Liver (tissue), 9 donors: Measurements from ENCODE around the gene KLK12. TPM values are rescaled to one million over a fixed set of nuclear protein-coding genes. Genes with fewer than 3 reads are reported as not detected.

Source experiments
- DNase-seq: peaks from one replicate; pipeline ENCODE4 v3.0.0-alpha.2; 2017; ENCODE audit warnings: low spot score
- H3K27ac ChIP-seq, 2 donors: one replicate each; pipeline ENCODE4 v1.7.0; 2013; ENCODE audit warnings: inconsistent platforms in 2 of 2, low read length in 2 of 2, control low read depth in 1 of 2, low read depth in 1 of 2, mild to moderate bottlenecking in 1 of 2
- H3K27me3 ChIP-seq, 4 donors: one replicate each; pipeline versions ENCODE4 v1.6.1 to v1.7.0; 2013; ENCODE audit warnings: low read length in 3 of 4, inconsistent platforms in 1 of 4, mild to moderate bottlenecking in 1 of 4, moderate library complexity in 1 of 4; ENCODE audit not compliant: control insufficient read depth in 4 of 4, insufficient read depth in 4 of 4
- H3K36me3 ChIP-seq, 4 donors: one replicate each; pipeline versions ENCODE4 v1.6.1 to v1.7.0; 2013; ENCODE audit warnings: low read length in 3 of 4, mild to moderate bottlenecking in 3 of 4, low read depth in 1 of 4, moderate library complexity in 1 of 4; ENCODE audit not compliant: control insufficient read depth in 4 of 4, insufficient read depth in 3 of 4
- H3K4me1 ChIP-seq, 4 donors: one replicate each; pipeline versions ENCODE4 v1.6.1 to v1.7.0; 2013; ENCODE audit warnings: low read length in 3 of 4, mild to moderate bottlenecking in 3 of 4, moderate library complexity in 1 of 4; ENCODE audit not compliant: control insufficient read depth in 4 of 4, insufficient read depth in 4 of 4
- H3K4me3 ChIP-seq, 3 donors: one replicate each; pipeline versions ENCODE4 v1.6.1 to v1.7.0; 2013; ENCODE audit warnings: low read length in 3 of 3, control low read depth in 1 of 3, low read depth in 1 of 3, mild to moderate bottlenecking in 1 of 3
- H3K9ac ChIP-seq, 2 donors: one replicate each; pipeline ENCODE4 v1.7.0; 2013; ENCODE audit warnings: low read length in 2 of 2, mild to moderate bottlenecking in 2 of 2, moderate library complexity in 2 of 2, control low read depth in 1 of 2, low read depth in 1 of 2
- H3K9me3 ChIP-seq, 4 donors: one replicate each; pipeline versions ENCODE4 v1.6.1 to v1.7.0; 2013; ENCODE audit warnings: low read length in 3 of 4; ENCODE audit not compliant: control insufficient read depth in 4 of 4
- ATF3 ChIP-seq: IDR thresholded peaks from 2 replicates; pipeline ENCODE4 v1.6.1; 2016; ENCODE audit warnings: antibody characterized with exemption
- CTCF ChIP-seq: fragments of 150-350 bp; IDR thresholded peaks from 2 replicates; pipeline ENCODE4 v1.5.1; 2017; ENCODE audit warnings: improper control_type of control experiment, low read depth, low read length; ENCODE audit not compliant: missing input control
- EGR1 ChIP-seq, 2 donors: IDR thresholded peaks; 2 replicates each; pipeline ENCODE4 v1.6.1; 2016 to 2018; ENCODE audit warnings: antibody characterized with exemption in 2 of 2, low read depth in 2 of 2
- FOXA1 ChIP-seq: IDR thresholded peaks from 2 replicates; pipeline ENCODE4 v1.6.1; 2016; ENCODE audit warnings: antibody characterized with exemption
- FOXA2 ChIP-seq: IDR thresholded peaks from 2 replicates; pipeline ENCODE4 v1.6.1; 2016; ENCODE audit warnings: antibody characterized with exemption
- GABPA ChIP-seq, 2 donors: IDR thresholded peaks in 1 of 2; conservative IDR thresholded peaks in 1 of 2; 2 replicates each; pipeline ENCODE4 v1.6.1; 2016; ENCODE audit warnings: antibody characterized with exemption in 2 of 2, mild to moderate bottlenecking in 1 of 2, moderate library complexity in 1 of 2
- HNF4A ChIP-seq, 2 donors: conservative IDR thresholded peaks; 2 replicates each; pipeline ENCODE4 v1.6.1; 2016; ENCODE audit warnings: antibody characterized with exemption in 2 of 2, mild to moderate bottlenecking in 2 of 2
- JUND ChIP-seq, 2 donors: IDR thresholded peaks; 2 replicates each; pipeline ENCODE4 v1.6.1; 2016; ENCODE audit warnings: antibody characterized with exemption in 2 of 2
- MAX ChIP-seq: IDR thresholded peaks from 2 replicates; pipeline ENCODE4 v1.6.1; 2016; ENCODE audit warnings: antibody characterized with exemption
- RAD21 ChIP-seq, 2 donors: IDR thresholded peaks; 2 replicates each; pipeline ENCODE4 v1.6.1; 2016; ENCODE audit warnings: antibody characterized with exemption in 2 of 2, mild to moderate bottlenecking in 2 of 2
- REST ChIP-seq: IDR thresholded peaks from 2 replicates; pipeline ENCODE4 v1.6.1; 2016; ENCODE audit warnings: antibody characterized with exemption, mild to moderate bottlenecking
- RXRA ChIP-seq, 2 donors: IDR thresholded peaks; 2 replicates each; pipeline ENCODE4 v1.6.1; 2017 to 2018; ENCODE audit warnings: antibody characterized with exemption in 2 of 2, mild to moderate bottlenecking in 1 of 2
- SP1 ChIP-seq: IDR thresholded peaks from 2 replicates; pipeline ENCODE4 v1.6.1; 2018; ENCODE audit warnings: antibody characterized with exemption, mild to moderate bottlenecking
- TAF1 ChIP-seq: conservative IDR thresholded peaks from 2 replicates; pipeline ENCODE4 v1.6.1; 2016; ENCODE audit warnings: antibody characterized with exemption, mild to moderate bottlenecking
- ZBTB33 ChIP-seq: IDR thresholded peaks from 2 replicates; pipeline ENCODE4 v1.6.1; 2016; ENCODE audit warnings: antibody characterized with exemption
- WGBS: extraction: QIAGEN DNeasy Blood & Tissue Kit; methylation state at CpG from one replicate; pipeline ENCODE4 v1.1.7; 2013; 5-methylcytosine and 5-hydroxymethylcytosine counted together
- polyA plus RNA-seq, 2 donors: library from polyadenylated mRNA; stranded (reverse) in 1 of 2; unstranded in 1 of 2; fragments of 200-250 nt in 1 of 2; fragments of >200 nt in 1 of 2; fragmentation: Nextera tagmentation in 1 of 2; extraction: Ambion mirVana in 1 of 2; gene quantifications; one replicate each; pipeline versions ENCODE4 v1.2.1 to v1.2.3, GENCODE V29; 2013 to 2015
- total RNA-seq, 2 donors: library from RNA; depleted of rRNA; stranded (reverse); fragments of >200 nt; gene quantifications; one replicate each; pipeline ENCODE4 v1.2.3, GENCODE V29; 2014
- donor health status: healthy.
- donor health status: healthy.
- donor health status: healthy.
- donor health status: healthy.
- donor health status: healthy.

KLK12 gene
- total and polyA plus RNA-seq, 4 donors: not detected

- DNase-seq: no peak
- H3K36me3 ChIP-seq: no peaks in the 10 kb centered on the region
- no peak overlapping the region for H3K9ac ChIP-seq
- no peak overlapping the region for H3K27ac ChIP-seq
- 82% methylated on average over 13 of the region's 13 CpGs for WGBS
- H3K4me3 ChIP-seq: no peak overlapping the region
- H3K9me3 ChIP-seq: peaks cover 0 to 3% (median 0%) of the 10 kb centered on the region in 4 donors
- peaks cover 0 to 4% (median 0%) of the 10 kb centered on the region in 4 donors for H3K27me3 ChIP-seq
- no peaks in the 10 kb centered on the region for H3K4me1 ChIP-seq
- TF ChIP-seq REST: no peak
- TF ChIP-seq MAX: no peak
- no peak for TF ChIP-seq EGR1 (IDR thresholded peaks at IDR 0.05; ENCODE audit: low read depth in 2 of 2)
- TF ChIP-seq ATF3: no peak
- no peak for TF ChIP-seq HNF4A (conservative IDR thresholded peaks at IDR 0.05)
- no peak for TF ChIP-seq GABPA (IDR thresholded peaks at IDR 0.05 in 1 of 2, conservative IDR thresholded peaks at IDR 0.05 in 1 of 2)
- no peak for TF ChIP-seq RAD21 (IDR thresholded peaks at IDR 0.05)
- TF ChIP-seq SP1: no peak
- no peak for TF ChIP-seq CTCF
Observed at GRCh38 chr19:51030631-51031030, 4.2 kb downstream of the KLK12 start.

- WGBS: 89% methylated on average over 2 of the region's 2 CpGs
- Histone ChIP-seq H3K36me3 (no peaks in the 10 kb centered on the region), H3K9ac (no peak overlapping the region), H3K27ac (no peak overlapping the region), H3K4me3 (no peak overlapping the region), H3K4me1 (no peaks in the 10 kb centered on the region), H3K9me3 (peaks cover 0 to 3% (median 0%) of the 10 kb centered on the region in 4 donors), H3K27me3 (peaks cover 0 to 4% (median 0%) of the 10 kb centered on the region in 4 donors)
- no peak for DNase-seq
- TF ChIP-seq RAD21 (IDR thresholded peaks at IDR 0.05) (no peak), ZBTB33 (no peak), CTCF (no peak), JUND (IDR thresholded peaks at IDR 0.05) (no peak), HNF4A (conservative IDR thresholded peaks at IDR 0.05) (no peak), RXRA (IDR thresholded peaks at IDR 0.05) (no peak), REST (no peak), FOXA2 (no peak), ATF3 (no peak), SP1 (no peak), MAX (no peak), TAF1 (no peak), EGR1 (IDR thresholded peaks at IDR 0.05; ENCODE audit: low read depth in 2 of 2) (no peak), FOXA1 (no peak), GABPA (IDR thresholded peaks at IDR 0.05 in 1 of 2, conservative IDR thresholded peaks at IDR 0.05 in 1 of 2) (no peak)
Observed at GRCh38 chr19:51029718-51030117, 5.1 kb downstream of the KLK12 start.
